ENCODE results near the gene POU6F2. TPM values are rescaled to one million over a fixed set of nuclear protein-coding genes. Genes with fewer than 3 reads are reported as not detected.

POU6F2 gene
- total and polyA plus RNA-seq, 2 donors = 0.05 to 0.07 TPM

- 96% methylated on average over 9 of the region's 9 CpGs for WGBS
- no peak for DNase-seq (ENCODE audit: low read depth in 6 of 9, low spot score in 9 of 9)
- Histone ChIP-seq H3K36me3 (ENCODE audit: control insufficient read depth in 2 of 2, insufficient read depth in 2 of 2, low read length in 1 of 2) (no peaks in the 10 kb centered on the region), H3K27ac (ENCODE audit: low read depth in 1 of 2, low read length in 1 of 2) (no peak overlapping the region), H3K4me1 (ENCODE audit: control insufficient read depth in 2 of 2, insufficient read depth in 2 of 2, low read length in 2 of 2) (no peaks in the 10 kb centered on the region), H3K27me3 (ENCODE audit: control insufficient read depth in 2 of 2, insufficient read depth in 1 of 2, low read length in 1 of 2) (no peaks in the 10 kb centered on the region), H3K4me3 (ENCODE audit: low read length in 2 of 2) (no peak overlapping the region), H3K9me3 (ENCODE audit: control insufficient read depth in 2 of 2, insufficient read depth in 1 of 2, low read length in 1 of 2) (no peaks in the 10 kb centered on the region)
Observed at GRCh38 chr7:39016609-39017008, 38.9 kb downstream of the POU6F2 start.

- DNase-seq (ENCODE audit: low read depth in 6 of 9, low spot score in 9 of 9) = no peak
- Histone ChIP-seq H3K4me3 (ENCODE audit: low read length in 2 of 2) (no peak overlapping the region), H3K36me3 (ENCODE audit: control insufficient read depth in 2 of 2, insufficient read depth in 2 of 2, low read length in 1 of 2) (no peaks in the 10 kb centered on the region), H3K9me3 (ENCODE audit: control insufficient read depth in 2 of 2, insufficient read depth in 1 of 2, low read length in 1 of 2) (no peaks in the 10 kb centered on the region), H3K4me1 (ENCODE audit: control insufficient read depth in 2 of 2, insufficient read depth in 2 of 2, low read length in 2 of 2) (no peaks in the 10 kb centered on the region), H3K27me3 (ENCODE audit: control insufficient read depth in 2 of 2, insufficient read depth in 1 of 2, low read length in 1 of 2) (no peaks in the 10 kb centered on the region), H3K27ac (ENCODE audit: low read depth in 1 of 2, low read length in 1 of 2) (no peak overlapping the region)
- WGBS = 85% methylated on average over 6 of the region's 6 CpGs
Observed at GRCh38 chr7:39017369-39017915, 39.7 kb downstream of the POU6F2 start.

- H3K9me3 ChIP-seq (ENCODE audit: control insufficient read depth in 2 of 2, insufficient read depth in 1 of 2, low read length in 1 of 2) = no peaks in the 10 kb centered on the region
- H3K27me3 ChIP-seq (ENCODE audit: control insufficient read depth in 2 of 2, insufficient read depth in 1 of 2, low read length in 1 of 2) = no peaks in the 10 kb centered on the region
- H3K36me3 ChIP-seq (ENCODE audit: control insufficient read depth in 2 of 2, insufficient read depth in 2 of 2, low read length in 1 of 2) = no peaks in the 10 kb centered on the region
- no peak for DNase-seq (ENCODE audit: low read depth in 6 of 9, low spot score in 9 of 9)
- no peak overlapping the region for H3K27ac ChIP-seq (ENCODE audit: low read depth in 1 of 2, low read length in 1 of 2)
- H3K4me1 ChIP-seq (ENCODE audit: control insufficient read depth in 2 of 2, insufficient read depth in 2 of 2, low read length in 2 of 2) = no peaks in the 10 kb centered on the region
- H3K4me3 ChIP-seq (ENCODE audit: low read length in 2 of 2) = no peak overlapping the region
- 99% methylated on average over 2 of the region's 2 CpGs for WGBS
Observed at GRCh38 chr7:39022796-39023195, 45.1 kb downstream of the POU6F2 start.

GRCh38 chr7:39027491-39027890, 49.8 kb downstream of the POU6F2 start:
- Histone ChIP-seq H3K36me3 (ENCODE audit: control insufficient read depth in 2 of 2, insufficient read depth in 2 of 2, low read length in 1 of 2) (no peaks in the 10 kb centered on the region), H3K27me3 (ENCODE audit: control insufficient read depth in 2 of 2, insufficient read depth in 1 of 2, low read length in 1 of 2) (no peaks in the 10 kb centered on the region), H3K4me3 (ENCODE audit: low read length in 2 of 2) (no peak overlapping the region), H3K9me3 (ENCODE audit: control insufficient read depth in 2 of 2, insufficient read depth in 1 of 2, low read length in 1 of 2) (no peaks in the 10 kb centered on the region), H3K4me1 (ENCODE audit: control insufficient read depth in 2 of 2, insufficient read depth in 2 of 2, low read length in 2 of 2) (no peaks in the 10 kb centered on the region), H3K27ac (ENCODE audit: low read depth in 1 of 2, low read length in 1 of 2) (no peak overlapping the region)
- DNase-seq (ENCODE audit: low read depth in 6 of 9, low spot score in 9 of 9) = no peak
- 89% methylated on average over 4 of the region's 4 CpGs for WGBS

- no peak for DNase-seq (ENCODE audit: low read depth in 6 of 9, low spot score in 9 of 9)
- 90% methylated on average over 13 of the region's 13 CpGs for WGBS
- no peak overlapping the region for H3K4me3 ChIP-seq (ENCODE audit: low read length in 2 of 2)
- no peaks in the 10 kb centered on the region for H3K4me1 ChIP-seq (ENCODE audit: control insufficient read depth in 2 of 2, insufficient read depth in 2 of 2, low read length in 2 of 2)
- no peaks in the 10 kb centered on the region for H3K27me3 ChIP-seq (ENCODE audit: control insufficient read depth in 2 of 2, insufficient read depth in 1 of 2, low read length in 1 of 2)
- no peaks in the 10 kb centered on the region for H3K9me3 ChIP-seq (ENCODE audit: control insufficient read depth in 2 of 2, insufficient read depth in 1 of 2, low read length in 1 of 2)
- no peaks in the 10 kb centered on the region for H3K36me3 ChIP-seq (ENCODE audit: control insufficient read depth in 2 of 2, insufficient read depth in 2 of 2, low read length in 1 of 2)
- H3K27ac ChIP-seq (ENCODE audit: low read depth in 1 of 2, low read length in 1 of 2) = no peak overlapping the region
Observed at GRCh38 chr7:39033885-39034624, 56.3 kb downstream of the POU6F2 start.

- H3K27ac ChIP-seq (ENCODE audit: low read depth in 1 of 2, low read length in 1 of 2) = no peak overlapping the region
- no peaks in the 10 kb centered on the region for H3K36me3 ChIP-seq (ENCODE audit: control insufficient read depth in 2 of 2, insufficient read depth in 2 of 2, low read length in 1 of 2)
- WGBS = 90% methylated on average over 4 of the region's 4 CpGs
- no peaks in the 10 kb centered on the region for H3K9me3 ChIP-seq (ENCODE audit: control insufficient read depth in 2 of 2, insufficient read depth in 1 of 2, low read length in 1 of 2)
- H3K4me3 ChIP-seq (ENCODE audit: low read length in 2 of 2) = no peak overlapping the region
- no peaks in the 10 kb centered on the region for H3K27me3 ChIP-seq (ENCODE audit: control insufficient read depth in 2 of 2, insufficient read depth in 1 of 2, low read length in 1 of 2)
- no peak for DNase-seq (ENCODE audit: low read depth in 6 of 9, low spot score in 9 of 9)
- no peaks in the 10 kb centered on the region for H3K4me1 ChIP-seq (ENCODE audit: control insufficient read depth in 2 of 2, insufficient read depth in 2 of 2, low read length in 2 of 2)
Observed at GRCh38 chr7:39035156-39035555, 57.4 kb downstream of the POU6F2 start.

GRCh38 chr7:39035903-39036302, 58.2 kb downstream of the POU6F2 start:
- H3K36me3 ChIP-seq (ENCODE audit: control insufficient read depth in 2 of 2, insufficient read depth in 2 of 2, low read length in 1 of 2) = no peaks in the 10 kb centered on the region
- H3K4me1 ChIP-seq (ENCODE audit: control insufficient read depth in 2 of 2, insufficient read depth in 2 of 2, low read length in 2 of 2) = no peaks in the 10 kb centered on the region
- no peak overlapping the region for H3K27ac ChIP-seq (ENCODE audit: low read depth in 1 of 2, low read length in 1 of 2)
- 96% methylated on average over 4 of the region's 4 CpGs for WGBS
- no peak for DNase-seq (ENCODE audit: low read depth in 6 of 9, low spot score in 9 of 9)
- no peaks in the 10 kb centered on the region for H3K27me3 ChIP-seq (ENCODE audit: control insufficient read depth in 2 of 2, insufficient read depth in 1 of 2, low read length in 1 of 2)
- no peaks in the 10 kb centered on the region for H3K9me3 ChIP-seq (ENCODE audit: control insufficient read depth in 2 of 2, insufficient read depth in 1 of 2, low read length in 1 of 2)
- no peak overlapping the region for H3K4me3 ChIP-seq (ENCODE audit: low read length in 2 of 2)

GRCh38 chr7:39042670-39043069, 65.0 kb downstream of the POU6F2 start:
- Histone ChIP-seq H3K27me3 (ENCODE audit: control insufficient read depth in 2 of 2, insufficient read depth in 1 of 2, low read length in 1 of 2) (no peaks in the 10 kb centered on the region), H3K36me3 (ENCODE audit: control insufficient read depth in 2 of 2, insufficient read depth in 2 of 2, low read length in 1 of 2) (no peaks in the 10 kb centered on the region), H3K4me1 (ENCODE audit: control insufficient read depth in 2 of 2, insufficient read depth in 2 of 2, low read length in 2 of 2) (no peaks in the 10 kb centered on the region), H3K9me3 (ENCODE audit: control insufficient read depth in 2 of 2, insufficient read depth in 1 of 2, low read length in 1 of 2) (no peaks in the 10 kb centered on the region), H3K4me3 (ENCODE audit: low read length in 2 of 2) (no peak overlapping the region), H3K27ac (ENCODE audit: low read depth in 1 of 2, low read length in 1 of 2) (no peak overlapping the region)
- 85% methylated on average over 1 of the region's 1 CpG for WGBS
- no peak for DNase-seq (ENCODE audit: low read depth in 6 of 9, low spot score in 9 of 9)

- no peaks in the 10 kb centered on the region for H3K9me3 ChIP-seq (ENCODE audit: control insufficient read depth in 2 of 2, insufficient read depth in 1 of 2, low read length in 1 of 2)
- H3K4me3 ChIP-seq (ENCODE audit: low read length in 2 of 2) = no peak overlapping the region
- no peak overlapping the region for H3K27ac ChIP-seq (ENCODE audit: low read depth in 1 of 2, low read length in 1 of 2)
- H3K36me3 ChIP-seq (ENCODE audit: control insufficient read depth in 2 of 2, insufficient read depth in 2 of 2, low read length in 1 of 2) = no peaks in the 10 kb centered on the region
- 96% methylated on average over 2 of the region's 2 CpGs for WGBS
- no peaks in the 10 kb centered on the region for H3K27me3 ChIP-seq (ENCODE audit: control insufficient read depth in 2 of 2, insufficient read depth in 1 of 2, low read length in 1 of 2)
- H3K4me1 ChIP-seq (ENCODE audit: control insufficient read depth in 2 of 2, insufficient read depth in 2 of 2, low read length in 2 of 2) = no peaks in the 10 kb centered on the region
- DNase-seq (ENCODE audit: low read depth in 6 of 9, low spot score in 9 of 9) = no peak
Observed at GRCh38 chr7:39043531-39043930, 65.8 kb downstream of the POU6F2 start.
